Upper lobe of left lung (tissue), 4 donors: ENCODE results near the gene B9D1.

Experiments used
- EP300 ChIP-seq, 4 donors: sonication (generic); formaldehyde crosslinking; IDR thresholded peaks; one replicate each; pipeline ENCODE4 v1.5.1; 2017; ENCODE audit warnings: antibody characterized with exemption in 4 of 4, control low read depth in 2 of 4
- POLR2A ChIP-seq, 4 donors: fragments of 450-650 bp; IDR thresholded peaks; one replicate each; pipeline ENCODE4 v1.5.1; 2016 to 2017; ENCODE audit warnings: antibody characterized with exemption in 4 of 4, mild to moderate bottlenecking in 2 of 4

GRCh38 chr17:19296786-19297778 is 65.4 kb downstream of the B9D1 start:
- TF ChIP-seq EP300 (IDR thresholded peaks at IDR 0.05) (no peak), POLR2A (IDR thresholded peaks at IDR 0.05) (no peak)
